Tibial nerve (tissue), 4 donors: Measurements from ENCODE around the gene CNGA3. TPM values are rescaled to one million over a fixed set of nuclear protein-coding genes. Genes with fewer than 3 reads are reported as not detected.

Experiments
- DNase-seq, 2 donors: peaks; one replicate each; pipeline ENCODE4 v3.0.0-alpha.2; 2019; ENCODE audit warnings: low spot score in 2 of 2
- H3K27ac ChIP-seq, 4 donors: fragments of 200-600 bp; sonication (generic) in 3 of 4; one replicate each; pipeline ENCODE4 v1.5.1; 2017 to 2019; ENCODE audit warnings: mild to moderate bottlenecking in 1 of 4
- H3K27me3 ChIP-seq, 2 donors: fragments of 200-600 bp; sonication (generic) in 1 of 2; one replicate each; pipeline versions ENCODE4 v1.5.1 to v1.6.0; 2017 to 2019
- H3K36me3 ChIP-seq, 3 donors: fragments of 200-600 bp; sonication (generic); one replicate each; pipeline ENCODE4 v1.5.1; 2018 to 2019
- H3K4me1 ChIP-seq, 4 donors: fragments of 200-600 bp; sonication (generic) in 3 of 4; one replicate each; pipeline ENCODE4 v1.5.1; 2017 to 2019
- H3K4me3 ChIP-seq, 4 donors: fragments of 200-600 bp; sonication (generic) in 3 of 4; one replicate each; pipeline ENCODE4 v1.5.1; 2017 to 2019; ENCODE audit warnings: mild to moderate bottlenecking in 1 of 4, moderate library complexity in 1 of 4
- H3K9me3 ChIP-seq, 4 donors: fragments of 200-600 bp; sonication (generic) in 3 of 4; one replicate each; pipeline ENCODE4 v1.5.1; 2017 to 2019
- CTCF ChIP-seq, 5 experiments: fragments of 200-600 bp in 3 of 5; fragments of 450-650 bp in 2 of 5; sonication (generic) in 3 of 5; IDR thresholded peaks; one replicate each; pipeline ENCODE4 v1.5.1; 2016 to 2019; ENCODE audit warnings: antibody characterized with exemption in 5 of 5, mild to moderate bottlenecking in 3 of 5, moderate library complexity in 2 of 5
- EP300 ChIP-seq, 2 donors: sonication (generic); formaldehyde crosslinking; IDR thresholded peaks; one replicate each; pipeline ENCODE4 v1.6.1; 2017; ENCODE audit warnings: antibody characterized with exemption in 2 of 2, mild to moderate bottlenecking in 1 of 2
- POLR2A ChIP-seq, 2 donors: fragments of 450-650 bp; IDR thresholded peaks; one replicate each; pipeline ENCODE4 v1.6.1; 2017; ENCODE audit warnings: antibody characterized with exemption in 2 of 2, mild to moderate bottlenecking in 2 of 2, moderate library complexity in 2 of 2
- WGBS, 2 donors: methylation state at CpG; one replicate each; pipeline ENCODE4 v1.1.5; 2018; 5-methylcytosine and 5-hydroxymethylcytosine counted together
- total RNA-seq, 4 donors: library from RNA; depleted of rRNA; stranded (reverse); fragments of >200 nt; gene quantifications; one replicate each; pipeline ENCODE4 v1.1.0, GENCODE V29; 2016

CNGA3 gene
- total RNA-seq, 4 donors from 2014 or later: 0.30 to 1.3 TPM; not detected in 2

DNA sequence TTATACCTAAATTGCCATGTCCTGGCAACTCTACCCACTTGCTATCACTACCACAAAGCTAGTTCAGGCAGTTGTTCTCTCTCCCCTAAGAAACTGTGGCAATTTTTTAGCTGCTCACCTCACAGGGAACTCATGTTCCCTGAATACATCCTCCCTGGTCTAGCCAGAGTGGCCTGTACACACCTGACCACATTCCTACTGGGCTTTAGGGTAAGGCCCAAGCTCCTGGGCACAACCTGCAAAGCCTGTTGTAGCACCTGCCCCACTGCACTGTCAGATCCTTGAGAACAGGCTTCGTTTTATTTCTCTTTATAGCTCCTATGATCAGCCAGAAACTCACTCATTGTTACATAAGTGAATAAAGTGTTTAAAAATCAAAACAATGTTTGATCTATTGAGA is 21.5 kb downstream of the CNGA3 start:
- Histone ChIP-seq H3K9me3 (peaks cover 0 to 6% (median 0%) of the 10 kb centered on the region in 4 donors), H3K4me1 (no peaks in the 10 kb centered on the region), H3K4me3 (no peak overlapping the region), H3K27ac (no peak overlapping the region), H3K36me3 (no peaks in the 10 kb centered on the region), H3K27me3 (no peaks in the 10 kb centered on the region)
- TF ChIP-seq POLR2A (IDR thresholded peaks at IDR 0.05) (no peak), CTCF (IDR thresholded peaks at IDR 0.05) (no peak), EP300 (IDR thresholded peaks at IDR 0.05) (no peak)
- 68 to 73% methylated on average over 1 of the region's 1 CpG for WGBS, 2 donors
- DNase-seq: no peak

GRCh38 chr2:98369710-98370239 is 23.5 kb downstream of the CNGA3 start:
- Histone ChIP-seq H3K9me3 (peaks cover 0 to 6% (median 0%) of the 10 kb centered on the region in 4 donors), H3K4me3 (no peak overlapping the region), H3K27ac (no peak overlapping the region), H3K36me3 (no peaks in the 10 kb centered on the region), H3K4me1 (no peaks in the 10 kb centered on the region), H3K27me3 (no peaks in the 10 kb centered on the region)
- no peak for TF ChIP-seq CTCF (IDR thresholded peaks at IDR 0.05)
- TF ChIP-seq EP300 (IDR thresholded peaks at IDR 0.05): no peak
- 88 to 90% methylated on average over 9 of the region's 9 CpGs for whole genome bisulfite sequencing, 2 donors
- DNase-seq: no peak

GRCh38 chr2:98372121-98372520 is 25.9 kb downstream of the CNGA3 start:
- peaks cover 0 to 6% (median 0%) of the 10 kb centered on the region in 4 donors for H3K9me3 ChIP-seq
- H3K27me3 ChIP-seq: no peaks in the 10 kb centered on the region
- no peaks in the 10 kb centered on the region for H3K36me3 ChIP-seq
- H3K4me1 ChIP-seq: no peaks in the 10 kb centered on the region
- no peak for DNase-seq
- H3K4me3 ChIP-seq: no peak overlapping the region
- WGBS, 2 donors: 4 to 32% methylated on average over 2 to 4 of the region's 4 CpGs
- H3K27ac ChIP-seq: no peak overlapping the region
- TF ChIP-seq EP300 (IDR thresholded peaks at IDR 0.05) (no peak), CTCF (IDR thresholded peaks at IDR 0.05) (no peak), POLR2A (IDR thresholded peaks at IDR 0.05) (no peak)

- Histone ChIP-seq H3K36me3 (no peaks in the 10 kb centered on the region), H3K4me1 (no peaks in the 10 kb centered on the region), H3K4me3 (no peak overlapping the region), H3K27me3 (no peaks in the 10 kb centered on the region), H3K9me3 (peaks cover 0 to 6% (median 0%) of the 10 kb centered on the region in 4 donors), H3K27ac (no peak overlapping the region)
- TF ChIP-seq POLR2A (IDR thresholded peaks at IDR 0.05) (no peak), EP300 (IDR thresholded peaks at IDR 0.05) (no peak), CTCF (IDR thresholded peaks at IDR 0.05) (no peak)
- 52 to 65% methylated on average over 5 of the region's 5 CpGs for WGBS, 2 donors
- DNase-seq: no peak
Measured at GRCh38 chr2:98372579-98372978, 26.3 kb downstream of the CNGA3 start.

DNA sequence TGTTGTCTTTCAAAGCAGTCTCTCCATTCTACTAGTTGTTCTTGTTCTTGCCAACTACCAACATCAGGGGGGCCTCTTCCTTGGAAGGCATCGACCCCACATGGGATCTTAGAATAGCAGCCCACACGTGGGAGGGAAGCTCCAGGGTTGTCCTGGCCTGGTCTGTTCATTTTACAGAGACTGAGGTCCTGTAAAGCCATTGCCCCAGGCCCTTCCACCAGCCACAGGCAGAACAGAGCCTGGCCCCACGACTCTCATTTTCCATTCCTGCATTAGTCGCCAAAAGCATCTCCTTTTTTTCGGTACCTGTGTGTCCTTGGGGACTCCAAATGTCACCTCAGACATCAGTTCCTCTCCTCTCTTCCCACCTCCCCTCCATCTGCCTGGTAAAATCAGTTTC is 28.0 kb downstream of the CNGA3 start:
- DNase-seq: no peak
- no peaks in the 10 kb centered on the region for H3K4me1 ChIP-seq
- no peaks in the 10 kb centered on the region for H3K36me3 ChIP-seq
- H3K4me3 ChIP-seq: no peak overlapping the region
- TF ChIP-seq EP300 (IDR thresholded peaks at IDR 0.05): no peak
- TF ChIP-seq CTCF (IDR thresholded peaks at IDR 0.05): no peak
- no peak for TF ChIP-seq POLR2A (IDR thresholded peaks at IDR 0.05)
- 52 to 61% methylated on average over 5 of the region's 5 CpGs for WGBS, 2 donors
- H3K27me3 ChIP-seq: no peaks in the 10 kb centered on the region
- H3K27ac ChIP-seq: no peak overlapping the region
- H3K9me3 ChIP-seq: no peaks in the 10 kb centered on the region
